H9 (cell line): Measurements from ENCODE around the gene PPARG. TPM values are rescaled to one million over a fixed set of nuclear protein-coding genes. Genes with fewer than 3 reads are reported as not detected.

ENCODE experiments used
- DNase-seq: peaks from one replicate; pipeline ENCODE4 v3.0.0-alpha.2; 2017
- H2AFZ ChIP-seq: one replicate; pipeline ENCODE4 v1.6.1; 2013; ENCODE audit warnings: mild to moderate bottlenecking, low read length, control low read depth, moderate library complexity
- H2AK5ac ChIP-seq: 2 replicates; pipeline ENCODE4 v1.6.1; 2013; ENCODE audit warnings: low read length, control low read depth, mixed read lengths; ENCODE audit not compliant: insufficient read length
- H2BK120ac ChIP-seq: one replicate; pipeline ENCODE4 v1.6.1; 2013; ENCODE audit warnings: low read depth, mild to moderate bottlenecking, low read length, control low read depth, inconsistent platforms; ENCODE audit not compliant: poor library complexity, severe bottlenecking
- H2BK12ac ChIP-seq: 2 replicates; pipeline ENCODE4 v1.6.1; 2013; ENCODE audit warnings: low read length, control low read depth, mixed read lengths, low read depth; ENCODE audit not compliant: insufficient read length
- H2BK15ac ChIP-seq: 2 replicates; pipeline ENCODE4 v1.6.1; 2013; ENCODE audit warnings: low read depth, low read length, control low read depth
- H2BK20ac ChIP-seq: one replicate; pipeline ENCODE4 v1.6.1; 2013; ENCODE audit warnings: low read depth, mild to moderate bottlenecking, low read length, control low read depth, inconsistent platforms; ENCODE audit not compliant: poor library complexity, severe bottlenecking
- H2BK5ac ChIP-seq: 2 replicates; pipeline ENCODE4 v1.6.1; 2013; ENCODE audit warnings: low read length, control low read depth, mixed read lengths; ENCODE audit not compliant: insufficient read length
- H3K14ac ChIP-seq: 2 replicates; pipeline ENCODE4 v1.6.1; 2013; ENCODE audit warnings: low read length, control low read depth; ENCODE audit not compliant: insufficient read depth
- H3K18ac ChIP-seq: 2 replicates; pipeline ENCODE4 v1.6.1; 2013; ENCODE audit warnings: low read depth, mild to moderate bottlenecking, mixed read lengths, low read length, control low read depth; ENCODE audit not compliant: insufficient read length
- H3K23ac ChIP-seq: 2 replicates; pipeline ENCODE4 v1.6.1; 2013; ENCODE audit warnings: low read length, control low read depth, mixed read lengths, low read depth; ENCODE audit not compliant: insufficient read length
- H3K23me2 ChIP-seq: 2 replicates; pipeline ENCODE4 v1.6.1; 2013; ENCODE audit warnings: low read depth, mild to moderate bottlenecking, mixed read lengths, low read length, control low read depth; ENCODE audit not compliant: insufficient read length, poor library complexity, severe bottlenecking
- H3K27ac ChIP-seq: 2 replicates; pipeline ENCODE4 v1.5.1; 2013; ENCODE audit warnings: low read length, control low read depth, mixed read lengths, low read depth; ENCODE audit not compliant: insufficient read length
- H3K27me3 ChIP-seq: 2 replicates; pipeline ENCODE4 v1.6.1; 2013; ENCODE audit warnings: low read length, control low read depth, inconsistent platforms; ENCODE audit not compliant: insufficient read depth
- H3K4ac ChIP-seq: 2 replicates; pipeline ENCODE4 v1.6.1; 2013; ENCODE audit warnings: low read depth, mild to moderate bottlenecking, control low read depth, inconsistent platforms, low read length, moderate library complexity
- H3K4me1 ChIP-seq: 2 replicates; pipeline ENCODE4 v1.6.1; 2013; ENCODE audit warnings: low read length, control low read depth, inconsistent platforms; ENCODE audit not compliant: insufficient read depth
- H3K4me2 ChIP-seq: 2 replicates; pipeline ENCODE4 v1.6.1; 2013; ENCODE audit warnings: low read length, control low read depth, mixed read lengths; ENCODE audit not compliant: insufficient read length, insufficient read depth
- H3K56ac ChIP-seq: 2 replicates; pipeline ENCODE4 v1.6.1; 2013; ENCODE audit warnings: low read depth, mild to moderate bottlenecking, mixed read lengths, low read length, control low read depth; ENCODE audit not compliant: insufficient read length
- H3K79me1 ChIP-seq: 2 replicates; pipeline ENCODE4 v1.6.1; 2013; ENCODE audit warnings: low read depth, mild to moderate bottlenecking, moderate library complexity, low read length, control low read depth, inconsistent platforms; ENCODE audit not compliant: insufficient read depth, poor library complexity, severe bottlenecking
- H3K79me2 ChIP-seq: 2 replicates; pipeline ENCODE4 v1.6.1; 2013; ENCODE audit warnings: low read length, control low read depth, inconsistent platforms; ENCODE audit not compliant: insufficient read depth
- H3K9ac ChIP-seq: 2 replicates; pipeline ENCODE4 v1.6.1; 2013; ENCODE audit warnings: low read length, control low read depth, mixed read lengths; ENCODE audit not compliant: insufficient read length; ENCODE audit errors: extremely low read depth
- H3K9me3 ChIP-seq: one replicate; pipeline ENCODE4 v1.6.1; 2013; ENCODE audit warnings: low read depth, low read length, inconsistent platforms; ENCODE audit not compliant: control insufficient read depth
- H3T11ph ChIP-seq: one replicate; pipeline ENCODE4 v1.6.1; 2013; ENCODE audit warnings: mild to moderate bottlenecking, low read length, control low read depth, inconsistent platforms
- H4K20me1 ChIP-seq: one replicate; pipeline ENCODE4 v1.6.1; 2013; ENCODE audit not compliant: control insufficient read depth, insufficient read length, insufficient read depth
- H4K5ac ChIP-seq: 2 replicates; pipeline ENCODE4 v1.6.1; 2013; ENCODE audit warnings: low read depth, mild to moderate bottlenecking, mixed read lengths, low read length, control low read depth; ENCODE audit not compliant: insufficient read length
- H4K8ac ChIP-seq: replicated peaks from 2 replicates; pipeline ENCODE4 v1.6.1; 2013; ENCODE audit warnings: low read length, control low read depth, mixed read lengths, low read depth; ENCODE audit not compliant: insufficient read length
- H4K91ac ChIP-seq: 2 replicates; pipeline ENCODE4 v1.6.1; 2013; ENCODE audit warnings: low read depth, mild to moderate bottlenecking, moderate library complexity, mixed read lengths, low read length, control low read depth; ENCODE audit not compliant: insufficient read length
- H3K27ac Mint-ChIP-seq, 3 experiments: 2 replicates in 2 of 3; 3 replicates in 1 of 3; pipeline ENCODE4 v1.8.0; 2020 to 2021; ENCODE audit warnings: mixed read lengths in 3 of 3, mild to moderate bottlenecking in 1 of 3, moderate library complexity in 1 of 3
- H3K27me3 Mint-ChIP-seq: 2 replicates; pipeline ENCODE4 v1.8.0; 2021; ENCODE audit warnings: low read depth, mild to moderate bottlenecking, moderate library complexity, mixed read lengths
- H3K36me3 Mint-ChIP-seq, 3 experiments: 2 replicates in 2 of 3; 3 replicates in 1 of 3; pipeline ENCODE4 v1.8.0; 2020 to 2021; ENCODE audit warnings: low read depth in 3 of 3, mixed read lengths in 3 of 3; ENCODE audit not compliant: insufficient read depth in 1 of 3
- H3K4me1 Mint-ChIP-seq, 2 experiments: 2 replicates each; pipeline ENCODE4 v1.8.0; 2020; ENCODE audit warnings: mixed read lengths in 2 of 2
- H3K4me3 Mint-ChIP-seq, 2 experiments: 2 replicates in 1 of 2; 3 replicates in 1 of 2; pipeline ENCODE4 v1.8.0; 2020 to 2021; ENCODE audit warnings: mild to moderate bottlenecking in 2 of 2, mixed read lengths in 2 of 2, moderate library complexity in 1 of 2
- H3K9me3 Mint-ChIP-seq, 2 experiments: 2 replicates in 1 of 2; 3 replicates in 1 of 2; pipeline ENCODE4 v1.8.0; 2020; ENCODE audit warnings: mild to moderate bottlenecking in 2 of 2, mixed read lengths in 2 of 2, moderate library complexity in 1 of 2
- CTCF ChIP-seq: fragments of 200-600 bp; sonication (generic); conservative IDR thresholded peaks from 3 replicates; pipeline ENCODE4 v1.8.0; 2021; ENCODE audit warnings: antibody characterized with exemption, mild to moderate bottlenecking
- WGBS: extraction: QIAGEN DNeasy Blood & Tissue Kit; methylation state at CpG from one replicate; pipeline ENCODE4 v1.1.7; 2013; ENCODE audit warnings: missing lambda C conversion rate, low lambda C conversion rate, mixed read lengths; ENCODE audit not compliant: insufficient read length; ENCODE audit errors: extremely low coverage; 5-methylcytosine and 5-hydroxymethylcytosine counted together
- total RNA-seq: library from RNA; stranded (reverse); gene quantifications from 2 replicates; pipeline ENCODE4 v1.2.1, GENCODE V29; 2021

The PPARG gene
- total RNA-seq, 1 experiment from 2014 or later: 0.42 TPM

GRCh38 chr3:12345141-12345561 lies 56.3 kb downstream of the PPARG start:
- H2BK15ac ChIP-seq: no peak overlapping the region
- no peak overlapping the region for H2AFZ ChIP-seq
- H3K56ac ChIP-seq: no peak overlapping the region
- H3K27ac ChIP-seq: no peak overlapping the region
- H3K79me2 ChIP-seq: no peaks in the 10 kb centered on the region
- H3K4ac ChIP-seq: no peak overlapping the region
- no peaks in the 10 kb centered on the region for H3K27me3 ChIP-seq
- Mint-ChIP-seq H3K27ac (no peak overlapping the region), H3K4me1 (peaks cover 5 to 6% of the 10 kb centered on the region in 2 experiments), H3K4me3 (no peak overlapping the region), H3K27me3 (peaks cover 4% of the 10 kb centered on the region), H3K36me3 (no peaks in the 10 kb centered on the region), H3K9me3 (no peaks in the 10 kb centered on the region)
- H3K9ac ChIP-seq: no peak overlapping the region
- no peak overlapping the region for H2BK5ac ChIP-seq
- no peak overlapping the region for H3T11ph ChIP-seq
- DNase-seq: no peak
- H4K8ac ChIP-seq: no peak overlapping the region
- H3K4me2 ChIP-seq: no peak overlapping the region
- H2BK20ac ChIP-seq: no peak overlapping the region
- no peaks in the 10 kb centered on the region for H3K79me1 ChIP-seq
- TF ChIP-seq CTCF: no peak
- no peak overlapping the region for H2BK12ac ChIP-seq
- H4K91ac ChIP-seq: no peak overlapping the region
- no peak overlapping the region for H2BK120ac ChIP-seq
- H3K14ac ChIP-seq: no peak overlapping the region
- H3K23me2 ChIP-seq: no peaks in the 10 kb centered on the region
- no peaks in the 10 kb centered on the region for H3K9me3 ChIP-seq
- peaks cover 3% of the 10 kb centered on the region; the same call in 1 of the 2 replicates for H3K4me1 ChIP-seq
- no CpG with 5 or more reads among the region's 5 CpGs for WGBS
- no peak overlapping the region for H3K23ac ChIP-seq
- no peak overlapping the region for H4K5ac ChIP-seq
- no peaks in the 10 kb centered on the region for H4K20me1 ChIP-seq
- H3K18ac ChIP-seq: no peak overlapping the region
- no peak overlapping the region for H2AK5ac ChIP-seq
